ENCODE data around the gene LDLRAP1.

LDLRAP1 gene

DNA sequence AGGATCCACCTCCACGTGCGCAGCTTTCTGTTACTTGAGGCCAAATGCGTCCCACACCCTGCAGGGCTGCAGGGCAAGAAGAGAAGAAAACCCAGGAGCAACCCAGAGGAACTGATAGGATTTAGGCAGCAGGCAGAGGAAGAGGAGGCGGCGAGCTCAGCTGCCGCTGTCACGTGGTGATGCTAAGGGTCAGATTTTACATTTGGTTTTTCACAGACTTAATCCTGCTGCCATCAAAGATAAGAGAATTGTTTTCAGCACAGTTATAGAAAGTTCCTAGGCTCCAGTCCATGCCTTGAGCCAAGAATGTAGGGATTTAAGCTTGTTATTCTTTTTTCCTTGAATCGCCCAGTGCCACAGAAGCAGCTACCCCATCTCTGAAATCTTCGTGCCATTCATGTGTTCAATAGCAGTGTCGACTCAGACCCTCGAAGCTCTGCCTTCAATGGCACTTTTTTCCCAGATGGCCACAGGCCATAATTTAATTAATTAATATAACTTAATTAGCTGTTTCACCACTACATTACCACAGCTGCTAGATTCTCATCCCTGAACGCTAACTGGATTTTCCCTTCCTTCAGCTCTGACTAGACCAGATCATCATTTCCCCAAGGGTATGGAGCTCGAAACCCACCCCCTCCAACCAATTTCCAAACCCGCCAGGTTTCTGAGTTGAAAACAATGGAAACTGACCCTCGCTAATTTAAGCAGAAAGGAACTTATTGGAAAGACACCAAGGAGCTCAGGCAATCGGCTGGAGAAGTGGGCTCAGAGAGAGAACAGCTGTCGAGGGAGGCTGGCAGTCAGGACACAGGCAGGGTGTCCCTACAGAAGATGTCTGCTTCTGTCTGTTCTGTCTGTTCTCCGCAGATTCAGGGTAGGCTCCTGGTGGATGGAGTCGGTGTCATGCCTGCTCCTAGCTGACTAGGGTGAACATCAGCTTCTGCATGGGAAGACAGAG is 36.2 kb downstream of the LDLRAP1 start:
- TF ChIP-seq GATA2 (IDR thresholded peaks at IDR 0.05; ENCODE audit: low read depth, low read length), result no peak
- TF ChIP-seq GATA3 (IDR thresholded peaks at IDR 0.05; ENCODE audit: low read depth, low read length), result no peak

- no peak for TF ChIP-seq GATA2 (IDR thresholded peaks at IDR 0.05; ENCODE audit: low read depth, low read length)
These were observed 37.5 kb downstream of the LDLRAP1 start for GRCh38 chr1:25580927-25581326.

DNA sequence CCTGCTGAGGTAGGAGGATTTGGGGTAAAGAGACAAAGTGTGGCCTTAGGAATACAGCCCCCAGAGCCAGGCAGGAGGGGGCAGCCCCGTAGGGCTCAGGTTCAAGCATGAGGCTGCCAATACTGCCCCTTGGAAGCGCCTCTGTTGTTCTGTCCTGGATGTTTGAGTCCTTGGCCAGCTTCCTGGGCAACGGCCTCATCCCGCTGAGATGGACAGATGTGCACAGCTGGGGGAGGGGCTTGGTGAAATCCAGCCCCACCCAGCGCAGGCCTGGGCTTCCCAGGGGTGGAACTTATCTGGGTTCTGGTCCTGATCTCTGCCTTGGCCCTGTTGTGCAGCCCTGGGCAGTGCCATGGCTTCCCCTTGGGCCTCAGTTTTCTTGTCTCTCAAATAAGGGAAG is 38.4 kb downstream of the LDLRAP1 start:
- no peak for TF ChIP-seq GATA3 (IDR thresholded peaks at IDR 0.05; ENCODE audit: low read depth, low read length)
- TF ChIP-seq GATA2 (IDR thresholded peaks at IDR 0.05; ENCODE audit: low read depth, low read length), result no peak

- TF ChIP-seq GATA2 (IDR thresholded peaks at IDR 0.05; ENCODE audit: low read depth, low read length) (no peak), GATA3 (IDR thresholded peaks at IDR 0.05; ENCODE audit: low read depth, low read length) (no peak)
These were observed 40.3 kb downstream of the LDLRAP1 start for GRCh38 chr1:25583519-25584370.

GRCh38 chr1:25586181-25586588 is 42.8 kb downstream of the LDLRAP1 start:
- TF ChIP-seq GATA2 (IDR thresholded peaks at IDR 0.05; ENCODE audit: low read depth, low read length) (no peak), GATA3 (IDR thresholded peaks at IDR 0.05; ENCODE audit: low read depth, low read length) (no peak)

DNA sequence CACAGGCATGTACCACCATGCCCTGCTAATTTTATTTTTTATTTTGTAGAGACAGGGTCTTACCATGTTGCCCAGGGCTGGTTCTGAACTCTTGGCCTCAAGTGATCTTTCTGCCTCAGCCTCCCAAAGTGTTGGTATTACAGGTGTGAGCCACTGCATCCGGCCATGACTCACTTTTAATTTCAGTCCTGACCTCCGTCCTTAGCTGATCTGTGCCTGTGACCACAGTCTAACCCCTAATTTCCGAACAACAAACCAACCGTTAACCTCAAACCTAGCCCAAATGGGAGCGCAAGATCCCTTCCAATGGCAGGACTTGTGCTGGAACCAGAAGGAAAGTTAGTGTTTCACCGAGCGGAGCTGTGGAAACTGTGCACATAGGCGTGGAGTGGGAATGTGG is 43.9 kb downstream of the LDLRAP1 start:
- no peak for TF ChIP-seq GATA3 (IDR thresholded peaks at IDR 0.05; ENCODE audit: low read depth, low read length)
- TF ChIP-seq GATA2 (IDR thresholded peaks at IDR 0.05; ENCODE audit: low read depth, low read length), result no peak

DNA sequence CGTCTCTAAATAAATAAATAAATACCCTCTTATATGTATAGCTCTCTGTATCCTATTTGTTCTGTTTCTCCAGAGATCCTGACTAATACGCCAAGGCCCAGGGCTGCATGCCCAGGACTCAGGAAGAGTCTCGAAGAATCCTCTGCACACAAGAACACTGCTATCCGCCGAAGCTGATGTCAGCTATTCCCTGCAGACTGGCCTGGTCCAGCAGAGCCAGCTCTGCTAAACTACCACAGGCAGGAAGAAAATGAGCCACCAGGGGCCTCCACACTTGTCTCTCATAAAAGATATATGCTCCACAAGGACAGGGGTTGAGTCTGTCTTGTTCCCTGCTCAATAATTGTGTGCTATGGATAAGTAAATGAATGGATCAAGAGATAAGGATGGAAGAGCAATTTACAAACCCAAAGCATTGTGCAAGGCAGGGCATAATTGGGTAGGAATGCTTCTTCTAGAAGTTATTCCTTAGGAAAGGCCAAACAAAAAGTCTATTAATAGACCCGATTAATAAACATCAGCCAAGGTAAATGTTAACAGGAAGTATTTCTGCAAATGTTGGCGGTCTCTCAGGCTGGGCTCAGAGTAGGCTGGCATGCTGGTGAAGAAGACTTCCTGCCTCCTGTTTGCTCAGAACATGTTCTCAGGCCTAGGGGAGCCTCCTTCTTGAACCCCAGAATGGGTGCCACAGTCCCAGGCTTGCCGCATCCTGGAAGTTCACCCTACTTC is 46.9 kb downstream of the LDLRAP1 start:
- TF ChIP-seq GATA2 (IDR thresholded peaks at IDR 0.05; ENCODE audit: low read depth, low read length) (no peak), GATA3 (IDR thresholded peaks at IDR 0.05; ENCODE audit: low read depth, low read length) (no peak)

DNA sequence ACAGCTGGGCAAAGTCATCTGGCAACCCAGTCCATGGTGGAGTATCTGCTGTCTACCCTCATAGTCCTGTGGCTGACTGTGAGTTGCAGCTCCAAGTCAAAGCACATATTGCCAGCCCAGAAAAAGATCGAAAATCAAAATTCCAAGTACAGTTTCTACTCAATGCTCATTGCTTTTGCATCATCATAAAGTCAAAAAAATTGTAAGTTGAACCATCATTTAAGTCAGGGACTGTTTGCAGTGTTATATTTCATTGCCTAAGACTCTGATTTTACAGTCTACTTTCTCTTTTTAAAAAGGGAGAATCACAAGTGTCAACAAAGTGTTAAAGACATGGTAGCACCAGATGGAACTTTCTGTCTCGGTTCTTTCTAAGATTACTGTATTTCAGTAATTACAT is 50.5 kb downstream of the LDLRAP1 start:
- TF ChIP-seq GATA3 (IDR thresholded peaks at IDR 0.05; ENCODE audit: low read depth, low read length) (no peak), GATA2 (IDR thresholded peaks at IDR 0.05; ENCODE audit: low read depth, low read length) (no peak)

DNA sequence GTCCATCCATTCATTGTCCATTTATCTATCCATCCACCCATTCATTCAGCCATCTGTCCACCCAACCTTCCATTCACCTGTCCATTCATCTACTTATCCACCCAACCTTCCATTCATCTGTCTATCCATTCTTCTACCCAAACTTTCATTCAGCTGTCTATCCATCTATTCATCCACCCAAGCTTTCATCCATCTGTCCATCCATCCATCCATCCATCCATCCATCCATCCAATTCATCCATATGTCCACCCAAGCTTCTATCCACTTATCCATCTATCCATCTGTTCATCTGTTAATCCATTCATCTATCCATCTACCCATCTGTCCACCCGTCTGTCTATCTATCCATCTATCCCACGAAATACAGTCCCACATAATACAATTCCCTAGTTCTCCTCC is 51.6 kb downstream of the LDLRAP1 start:
- TF ChIP-seq GATA3 (IDR thresholded peaks at IDR 0.05; ENCODE audit: low read depth, low read length) (no peak), GATA2 (IDR thresholded peaks at IDR 0.05; ENCODE audit: low read depth, low read length) (no peak)

DNA sequence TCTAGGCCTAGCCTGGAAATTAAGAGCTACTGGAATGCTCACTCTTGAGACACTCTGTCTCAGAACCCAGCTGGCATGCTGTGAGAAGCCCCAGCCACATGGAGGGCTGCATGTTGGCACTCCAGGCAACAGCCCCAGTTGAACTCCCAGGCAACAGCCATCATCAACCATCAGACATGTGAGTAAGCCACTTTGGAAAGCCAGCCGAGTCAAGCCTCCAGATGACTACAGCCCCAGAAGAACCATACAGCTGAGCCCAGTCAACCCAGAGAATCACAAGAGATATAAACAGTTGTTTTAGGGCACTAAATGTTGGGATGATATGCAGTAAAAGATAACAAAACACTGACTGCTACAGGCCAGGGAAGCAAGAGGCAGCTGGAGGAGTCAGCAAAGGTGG is 55.5 kb downstream of the LDLRAP1 start:
- TF ChIP-seq GATA2 (IDR thresholded peaks at IDR 0.05; ENCODE audit: low read depth, low read length) (no peak), GATA3 (IDR thresholded peaks at IDR 0.05; ENCODE audit: low read depth, low read length) (no peak)

GRCh38 chr1:25599969-25600610 is 56.7 kb downstream of the LDLRAP1 start:
- no peak for TF ChIP-seq GATA2 (IDR thresholded peaks at IDR 0.05; ENCODE audit: low read depth, low read length)
- no peak for TF ChIP-seq GATA3 (IDR thresholded peaks at IDR 0.05; ENCODE audit: low read depth, low read length)

DNA sequence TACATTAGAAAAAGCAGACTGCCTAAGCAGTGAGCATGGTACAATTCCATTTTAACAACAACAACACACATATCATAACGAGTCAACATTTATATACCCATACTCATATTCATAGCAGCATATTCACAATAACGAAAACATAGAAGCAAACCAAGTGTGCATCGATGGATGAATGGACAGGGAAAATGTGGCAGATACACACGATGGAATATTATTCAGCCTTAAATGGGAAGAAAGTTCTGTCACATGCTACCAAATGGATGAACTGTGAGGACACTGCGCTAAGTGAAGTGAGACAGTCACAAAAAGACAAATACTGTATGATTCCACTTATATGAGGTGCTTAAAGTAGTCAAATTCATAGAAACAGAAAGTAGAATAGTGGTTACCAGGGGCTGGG is 63.7 kb downstream of the LDLRAP1 start:
- no peak for TF ChIP-seq GATA3 (IDR thresholded peaks at IDR 0.05; ENCODE audit: low read depth, low read length)
- TF ChIP-seq GATA2 (IDR thresholded peaks at IDR 0.05; ENCODE audit: low read depth, low read length), result no peak

- TF ChIP-seq GATA3 (IDR thresholded peaks at IDR 0.05; ENCODE audit: low read depth, low read length), result no peak
- TF ChIP-seq GATA2 (IDR thresholded peaks at IDR 0.05; ENCODE audit: low read depth, low read length), result no peak
These were observed 65.2 kb downstream of the LDLRAP1 start for GRCh38 chr1:25608488-25609178.
